Measurements from ENCODE around the gene MCRIP1.

The MCRIP1 gene

DNA sequence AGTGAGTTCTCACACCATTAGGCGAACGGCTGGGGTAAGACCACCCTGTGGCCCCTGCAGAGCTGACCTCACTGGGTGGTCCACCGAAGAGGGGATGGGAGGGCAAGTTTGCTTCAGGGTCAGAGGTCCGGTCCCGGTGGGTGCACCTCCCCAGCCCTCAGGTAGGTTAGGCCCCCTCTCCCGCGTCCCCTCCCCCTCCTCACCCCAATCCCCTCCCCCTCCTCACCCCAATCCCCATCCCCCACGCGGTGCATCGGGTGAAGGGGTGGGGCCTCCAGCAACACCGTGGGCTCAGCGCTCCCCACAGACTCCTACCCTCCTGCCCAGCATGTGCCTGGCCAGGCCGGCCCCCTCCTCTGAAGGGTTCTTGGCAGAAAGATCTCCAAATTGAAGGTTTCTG lies 13.4 kb downstream of the MCRIP1 start:
- Histone ChIP-seq H3K9me3 (ENCODE audit: control insufficient read depth, low read length) (no peaks in the 10 kb centered on the region), H3K27me3 (ENCODE audit: control insufficient read depth, insufficient read depth, low read length, poor library complexity, severe bottlenecking) (no peaks in the 10 kb centered on the region)
- WGBS, 2 experiments: 53 to 58% methylated on average over 11 to 13 of the region's 13 CpGs

GRCh38 chr17:81817758-81818147 lies 15.3 kb downstream of the MCRIP1 start:
- H3K4me1 ChIP-seq (ENCODE audit: control insufficient read depth, insufficient read depth, low read length): peaks cover 4% of the 10 kb centered on the region
- H3K36me3 ChIP-seq (ENCODE audit: control insufficient read depth, insufficient read depth, low read length): no peaks in the 10 kb centered on the region
- no peak overlapping the region for H3K27ac ChIP-seq (ENCODE audit: insufficient read depth, low read depth, low read length, poor library complexity, severe bottlenecking)
- H3K4me3 ChIP-seq (ENCODE audit: insufficient read depth, low read depth, low read length): no peak overlapping the region
- no peaks in the 10 kb centered on the region for H3K9me3 ChIP-seq (ENCODE audit: control insufficient read depth, low read length)
- no peaks in the 10 kb centered on the region for H3K27me3 ChIP-seq (ENCODE audit: control insufficient read depth, insufficient read depth, low read length, poor library complexity, severe bottlenecking)
- 71 to 77% methylated on average over 7 of the region's 7 CpGs for WGBS, 2 experiments

More for the DNA sequence above, 13.4 kb downstream of the MCRIP1 start:
- H3K27ac ChIP-seq (ENCODE audit: insufficient read depth, low read depth, low read length, poor library complexity, severe bottlenecking): no peak overlapping the region
- peaks cover 4% of the 10 kb centered on the region for H3K4me1 ChIP-seq (ENCODE audit: control insufficient read depth, insufficient read depth, low read length)
- no peaks in the 10 kb centered on the region for H3K36me3 ChIP-seq (ENCODE audit: control insufficient read depth, insufficient read depth, low read length)
- no peak overlapping the region for H3K4me3 ChIP-seq (ENCODE audit: insufficient read depth, low read depth, low read length)

GRCh38 chr17:81815646-81815986 lies 17.5 kb downstream of the MCRIP1 start:
- Histone ChIP-seq H3K27me3 (ENCODE audit: control insufficient read depth, insufficient read depth, low read length, poor library complexity, severe bottlenecking) (no peaks in the 10 kb centered on the region), H3K4me1 (ENCODE audit: control insufficient read depth, insufficient read depth, low read length) (peaks cover 4% of the 10 kb centered on the region), H3K36me3 (ENCODE audit: control insufficient read depth, insufficient read depth, low read length) (no peaks in the 10 kb centered on the region), H3K9me3 (ENCODE audit: control insufficient read depth, low read length) (no peaks in the 10 kb centered on the region), H3K27ac (ENCODE audit: insufficient read depth, low read depth, low read length, poor library complexity, severe bottlenecking) (no peak overlapping the region), H3K4me3 (ENCODE audit: insufficient read depth, low read depth, low read length) (no peak overlapping the region)
- WGBS, 2 experiments: 77 to 84% methylated on average over 2 of the region's 2 CpGs

DNA sequence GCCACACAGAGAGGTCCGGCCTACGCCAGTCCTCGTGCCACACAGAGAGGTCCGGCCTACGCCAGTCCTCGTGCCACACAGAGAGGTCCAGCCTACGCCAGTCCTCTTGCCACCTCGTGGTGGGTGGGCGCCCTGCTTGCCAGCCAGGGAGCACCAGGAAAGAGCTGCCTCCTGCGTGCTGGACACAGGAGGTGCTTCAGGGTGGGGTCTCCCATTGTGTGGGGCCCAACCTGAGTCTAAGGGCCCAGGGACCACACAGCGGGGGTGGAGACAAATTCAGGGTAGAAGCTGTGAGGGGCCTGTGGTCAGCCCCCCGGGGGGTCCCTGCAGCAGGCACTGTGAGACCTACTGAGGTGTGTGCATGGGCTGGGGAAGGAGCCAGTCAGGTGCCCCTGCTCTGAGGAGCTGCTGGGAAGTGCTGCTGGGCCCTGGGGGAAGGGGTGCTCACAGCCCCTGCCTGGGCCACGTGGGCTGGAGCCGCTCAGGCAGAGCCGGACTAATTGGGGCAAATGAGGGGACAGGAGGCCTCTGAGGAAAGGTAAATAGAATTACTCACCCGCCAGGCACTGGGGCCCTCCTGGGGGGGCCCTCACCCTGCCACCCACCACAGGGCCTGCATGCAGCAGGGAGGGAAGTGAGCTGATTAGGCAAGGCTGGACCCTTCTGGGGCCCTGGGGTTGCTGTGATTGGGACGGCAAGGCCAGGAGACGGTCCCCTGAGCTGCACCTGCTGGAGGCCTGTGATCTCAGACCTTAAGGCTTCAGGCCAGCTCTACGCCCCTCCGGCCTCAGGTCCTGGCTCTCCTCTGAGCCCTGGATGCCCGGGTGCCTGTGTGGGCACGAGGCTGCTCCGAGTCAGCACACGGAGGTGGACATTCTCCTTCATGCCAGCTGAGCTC lies 18.1 kb downstream of the MCRIP1 start:
- Histone ChIP-seq H3K27ac (ENCODE audit: insufficient read depth, low read depth, low read length, poor library complexity, severe bottlenecking) (no peak overlapping the region), H3K9me3 (ENCODE audit: control insufficient read depth, low read length) (no peaks in the 10 kb centered on the region), H3K4me1 (ENCODE audit: control insufficient read depth, insufficient read depth, low read length) (peaks cover 4% of the 10 kb centered on the region), H3K27me3 (ENCODE audit: control insufficient read depth, insufficient read depth, low read length, poor library complexity, severe bottlenecking) (no peaks in the 10 kb centered on the region), H3K36me3 (ENCODE audit: control insufficient read depth, insufficient read depth, low read length) (no peaks in the 10 kb centered on the region), H3K4me3 (ENCODE audit: insufficient read depth, low read depth, low read length) (no peak overlapping the region)
- 85 to 86% methylated on average over 22 to 24 of the region's 24 CpGs for WGBS, 2 experiments

DNA sequence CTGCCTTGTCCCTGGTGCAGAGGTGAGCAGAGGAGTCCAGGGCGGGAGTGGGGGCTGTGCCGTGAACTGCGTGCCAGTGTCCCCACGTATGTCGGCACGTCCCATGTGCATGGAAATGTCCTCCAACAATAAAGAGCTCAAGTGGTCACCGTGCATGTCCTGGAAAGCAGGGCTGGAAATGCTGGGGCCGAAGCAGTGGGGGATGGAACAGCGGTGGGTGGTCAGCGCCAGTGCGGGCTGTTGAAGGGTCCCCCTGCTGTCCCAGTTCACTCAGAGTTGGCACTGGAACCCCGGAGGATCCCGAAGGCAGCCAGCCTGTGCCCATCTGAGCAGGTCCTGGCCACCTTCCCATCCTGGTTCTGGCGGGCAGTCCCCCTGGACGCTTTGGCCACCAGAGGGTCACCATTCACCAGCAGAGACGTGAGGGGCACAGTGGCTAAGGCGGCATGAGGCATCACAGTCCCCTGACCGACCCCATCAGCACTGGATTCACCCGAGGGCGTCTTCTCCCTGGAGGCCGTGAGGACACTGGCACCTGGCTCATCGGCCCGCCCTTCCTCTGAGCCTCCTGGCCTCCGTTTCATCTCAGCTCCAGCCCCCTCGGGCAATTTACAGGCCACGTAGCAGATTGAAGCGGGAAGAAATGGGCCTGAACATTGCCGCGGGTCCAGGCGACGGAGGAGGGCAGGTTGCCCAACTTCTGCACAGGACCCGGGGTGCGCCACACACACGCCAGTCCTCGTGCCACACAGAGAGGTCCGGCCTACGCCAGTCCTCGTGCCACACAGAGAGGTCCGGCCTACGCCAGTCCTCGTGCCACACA lies 19.0 kb downstream of the MCRIP1 start:
- Histone ChIP-seq H3K4me1 (ENCODE audit: control insufficient read depth, insufficient read depth, low read length) (peaks cover 4% of the 10 kb centered on the region), H3K27me3 (ENCODE audit: control insufficient read depth, insufficient read depth, low read length, poor library complexity, severe bottlenecking) (peaks cover 2% of the 10 kb centered on the region), H3K9me3 (ENCODE audit: control insufficient read depth, low read length) (no peaks in the 10 kb centered on the region), H3K36me3 (ENCODE audit: control insufficient read depth, insufficient read depth, low read length) (no peaks in the 10 kb centered on the region), H3K4me3 (ENCODE audit: insufficient read depth, low read depth, low read length) (no peak overlapping the region), H3K27ac (ENCODE audit: insufficient read depth, low read depth, low read length, poor library complexity, severe bottlenecking) (no peak overlapping the region)
- 92 to 94% methylated on average over 37 of the region's 41 CpGs for WGBS, 2 experiments

DNA sequence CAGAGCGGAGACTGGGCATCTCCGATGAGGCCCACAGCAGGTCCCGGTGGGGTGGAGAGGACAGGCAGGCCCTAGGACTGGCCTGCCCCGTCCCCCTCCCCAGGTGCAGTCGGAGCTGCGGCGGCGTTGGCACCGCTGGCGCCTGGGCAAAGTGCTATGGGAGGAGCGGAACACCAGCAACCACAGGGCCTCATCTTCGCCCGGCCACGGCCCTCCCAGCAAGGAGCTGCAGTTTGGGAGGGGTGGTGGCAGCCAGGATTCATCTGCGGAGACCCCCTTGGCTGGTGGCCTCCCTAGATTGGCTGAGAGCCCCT lies 19.8 kb downstream of the MCRIP1 start:
- H3K4me1 ChIP-seq (ENCODE audit: control insufficient read depth, insufficient read depth, low read length): peaks cover 4% of the 10 kb centered on the region
- no peak overlapping the region for H3K27ac ChIP-seq (ENCODE audit: insufficient read depth, low read depth, low read length, poor library complexity, severe bottlenecking)
- no peaks in the 10 kb centered on the region for H3K36me3 ChIP-seq (ENCODE audit: control insufficient read depth, insufficient read depth, low read length)
- no peak overlapping the region for H3K4me3 ChIP-seq (ENCODE audit: insufficient read depth, low read depth, low read length)
- H3K9me3 ChIP-seq (ENCODE audit: control insufficient read depth, low read length): no peaks in the 10 kb centered on the region
- WGBS, 2 experiments: 94% methylated on average over 15 of the region's 15 CpGs
- H3K27me3 ChIP-seq (ENCODE audit: control insufficient read depth, insufficient read depth, low read length, poor library complexity, severe bottlenecking): peaks cover 6% of the 10 kb centered on the region

DNA sequence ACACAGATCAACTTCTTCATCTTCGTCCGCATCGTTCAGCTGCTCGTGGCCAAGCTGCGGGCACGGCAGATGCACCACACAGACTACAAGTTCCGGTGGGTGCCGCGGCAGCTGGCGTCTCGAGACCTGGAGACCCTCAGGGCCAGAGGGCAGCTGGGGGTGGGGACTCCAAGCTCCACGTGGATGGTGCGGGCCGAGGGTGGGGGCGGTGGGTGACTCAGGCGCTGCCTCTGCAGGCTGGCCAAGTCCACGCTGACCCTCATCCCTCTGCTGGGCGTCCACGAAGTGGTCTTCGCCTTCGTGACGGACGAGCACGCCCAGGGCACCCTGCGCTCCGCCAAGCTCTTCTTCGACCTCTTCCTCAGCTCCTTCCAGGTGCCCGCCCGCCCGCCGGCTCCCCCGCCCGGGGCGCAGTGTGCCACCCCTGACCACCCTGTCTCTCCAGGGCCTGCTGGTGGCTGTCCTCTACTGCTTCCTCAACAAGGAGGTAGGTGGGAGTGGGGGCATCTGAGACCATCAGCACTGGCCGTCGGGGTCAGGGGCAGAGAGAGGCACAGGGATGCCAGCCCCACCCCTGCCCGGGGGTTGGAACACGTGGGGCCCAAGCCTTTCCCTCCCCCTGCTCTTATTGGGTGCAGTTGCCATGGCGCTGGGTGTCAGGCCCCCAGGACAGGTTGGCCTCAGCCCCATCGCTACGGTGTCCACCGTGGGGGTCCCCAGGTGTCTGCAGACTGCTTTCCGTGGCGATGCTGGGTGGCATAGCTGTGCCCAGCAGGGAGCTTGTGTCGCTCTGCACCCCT lies 20.3 kb downstream of the MCRIP1 start:
- H3K9me3 ChIP-seq (ENCODE audit: control insufficient read depth, low read length): no peaks in the 10 kb centered on the region
- WGBS, 2 experiments: 92% methylated on average over 45 of the region's 45 CpGs
- no peaks in the 10 kb centered on the region for H3K36me3 ChIP-seq (ENCODE audit: control insufficient read depth, insufficient read depth, low read length)

DNA sequence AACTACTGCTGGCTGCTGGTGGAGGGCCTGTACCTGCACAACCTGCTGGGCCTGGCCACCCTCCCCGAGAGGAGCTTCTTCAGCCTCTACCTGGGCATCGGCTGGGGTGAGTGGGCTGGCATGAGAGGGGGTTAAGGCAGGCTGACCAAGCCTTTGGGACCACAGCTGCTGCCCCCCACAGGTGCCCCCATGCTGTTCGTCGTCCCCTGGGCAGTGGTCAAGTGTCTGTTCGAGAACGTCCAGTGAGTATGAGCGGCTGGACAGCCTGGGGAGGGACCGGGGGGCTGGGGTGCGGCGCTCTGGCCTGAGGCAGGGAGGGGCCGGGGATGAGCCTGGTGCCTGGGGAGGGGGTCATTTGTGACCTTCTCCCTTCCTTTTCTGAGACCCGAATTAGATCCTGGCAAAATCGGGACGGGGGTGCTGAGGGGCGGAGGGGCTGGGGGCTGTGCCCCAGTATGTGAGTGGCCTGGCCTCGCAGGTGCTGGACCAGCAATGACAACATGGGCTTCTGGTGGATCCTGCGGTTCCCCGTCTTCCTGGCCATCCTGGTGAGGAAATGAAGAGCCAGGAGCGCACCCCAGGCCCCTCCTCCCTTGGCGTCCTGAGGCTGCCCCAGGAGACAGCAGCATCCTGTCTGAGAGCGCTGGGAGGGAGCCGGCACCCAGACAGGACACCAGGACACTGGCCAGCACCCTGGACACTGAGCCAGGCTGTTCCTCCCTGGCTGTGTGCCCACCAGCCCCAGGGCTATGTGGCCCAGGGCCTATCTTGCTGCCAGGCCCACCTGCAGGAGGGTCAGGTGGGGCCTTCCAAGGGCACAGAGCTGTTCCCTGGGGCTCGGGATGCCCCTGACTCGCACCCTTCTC lies 21.2 kb downstream of the MCRIP1 start:
- H3K4me3 ChIP-seq (ENCODE audit: insufficient read depth, low read depth, low read length): no peak overlapping the region
- H3K36me3 ChIP-seq (ENCODE audit: control insufficient read depth, insufficient read depth, low read length): no peaks in the 10 kb centered on the region
- 90% methylated on average over 24 of the region's 24 CpGs for WGBS, 2 experiments
- H3K9me3 ChIP-seq (ENCODE audit: control insufficient read depth, low read length): no peaks in the 10 kb centered on the region
- H3K27ac ChIP-seq (ENCODE audit: insufficient read depth, low read depth, low read length, poor library complexity, severe bottlenecking): no peak overlapping the region
- peaks cover 20% of the 10 kb centered on the region for H3K27me3 ChIP-seq (ENCODE audit: control insufficient read depth, insufficient read depth, low read length, poor library complexity, severe bottlenecking)
- H3K4me1 ChIP-seq (ENCODE audit: control insufficient read depth, insufficient read depth, low read length): no peaks in the 10 kb centered on the region

More for the DNA sequence above, 20.3 kb downstream of the MCRIP1 start:
- Histone ChIP-seq H3K27me3 (ENCODE audit: control insufficient read depth, insufficient read depth, low read length, poor library complexity, severe bottlenecking) (peaks cover 12% of the 10 kb centered on the region), H3K27ac (ENCODE audit: insufficient read depth, low read depth, low read length, poor library complexity, severe bottlenecking) (no peak overlapping the region), H3K4me1 (ENCODE audit: control insufficient read depth, insufficient read depth, low read length) (peaks cover 4% of the 10 kb centered on the region), H3K4me3 (ENCODE audit: insufficient read depth, low read depth, low read length) (no peak overlapping the region)

GRCh38 chr17:81810892-81811704 lies 22.0 kb downstream of the MCRIP1 start:
- Histone ChIP-seq H3K36me3 (ENCODE audit: control insufficient read depth, insufficient read depth, low read length) (no peaks in the 10 kb centered on the region), H3K9me3 (ENCODE audit: control insufficient read depth, low read length) (no peaks in the 10 kb centered on the region), H3K4me1 (ENCODE audit: control insufficient read depth, insufficient read depth, low read length) (no peaks in the 10 kb centered on the region), H3K27ac (ENCODE audit: insufficient read depth, low read depth, low read length, poor library complexity, severe bottlenecking) (no peak overlapping the region), H3K27me3 (ENCODE audit: control insufficient read depth, insufficient read depth, low read length, poor library complexity, severe bottlenecking) (peaks cover 28% of the 10 kb centered on the region), H3K4me3 (ENCODE audit: insufficient read depth, low read depth, low read length) (no peak overlapping the region)
- 91% methylated on average over 42 of the region's 42 CpGs for WGBS, 2 experiments

Data from ectodermal cell (in vitro differentiated cells).